HepG2 (cell line): ENCODE data around the gene RERE.

Experiments
- BHLHE40 ChIP-seq: IDR thresholded peaks from 2 replicates; pipeline ENCODE4 v1.6.1; 2011; ENCODE audit warnings: low read length, improper control_type of control experiment
- CBFB ChIP-seq: sonication (generic); formaldehyde crosslinking; IDR thresholded peaks from 2 replicates; pipeline ENCODE4 v1.4.0; 2020; ENCODE audit warnings: missing genetic modification reagents
- HNF4G ChIP-seq, 2 experiments: sonication (generic) in 1 of 2; formaldehyde crosslinking in 1 of 2; IDR thresholded peaks; 2 replicates each; pipeline versions ENCODE4 v1.4.0 to v1.6.1; 2011 to 2020; ENCODE audit warnings: borderline replicate concordance in 2 of 2, low read depth in 2 of 2, mild to moderate bottlenecking in 2 of 2, low read length in 1 of 2, missing genetic modification reagents in 1 of 2, moderate library complexity in 1 of 2
- MAFG ChIP-seq: sonication (generic); formaldehyde crosslinking; IDR thresholded peaks from 2 replicates; pipeline ENCODE4 v1.5.1; 2020; ENCODE audit warnings: mild to moderate bottlenecking, missing genetic modification reagents
- NONO ChIP-seq, 2 experiments: fragments of 450-650 bp in 1 of 2; sonication (generic) in 1 of 2; formaldehyde crosslinking in 1 of 2; IDR thresholded peaks in 1 of 2; conservative IDR thresholded peaks in 1 of 2; 2 replicates each; pipeline versions ENCODE4 v1.6.1 to v1.8.0; 2017 to 2022; ENCODE audit warnings: mild to moderate bottlenecking in 1 of 2, missing genetic modification reagents in 1 of 2, moderate library complexity in 1 of 2
- POLR2AphosphoS5 ChIP-seq: IDR thresholded peaks from 2 replicates; pipeline ENCODE4 v1.6.1; 2012; ENCODE audit warnings: low read depth, low read length
- SOX13 ChIP-seq, 3 experiments: fragments of 450-650 bp in 1 of 3; sonication (generic) in 1 of 3; formaldehyde crosslinking in 1 of 3; IDR thresholded peaks in 2 of 3; conservative IDR thresholded peaks in 1 of 3; 2 replicates each; pipeline versions ENCODE4 v1.5.0 to v1.6.1; 2016 to 2020; ENCODE audit warnings: antibody characterized with exemption in 1 of 3, mild to moderate bottlenecking in 1 of 3, missing compliant biosample characterization in 1 of 3, missing genetic modification reagents in 1 of 3, moderate library complexity in 1 of 3
- ZNF234 ChIP-seq: sonication (generic); formaldehyde crosslinking; conservative IDR thresholded peaks from 2 replicates; pipeline ENCODE4 v1.5.1; 2020; ENCODE audit warnings: mild to moderate bottlenecking, missing genetic modification reagents
- ZNF766 ChIP-seq: sonication (generic); formaldehyde crosslinking; IDR thresholded peaks from 2 replicates; pipeline ENCODE4 v1.5.0; 2020; ENCODE audit warnings: missing genetic modification reagents, borderline replicate concordance
- TF ChIP-seq, protein P1 (sequence below): sonication (generic); formaldehyde crosslinking; IDR thresholded peaks from 2 replicates; pipeline ENCODE4 v1.5.0; 2020; ENCODE audit warnings: mild to moderate bottlenecking, low read depth, missing genetic modification reagents, borderline replicate concordance
- TF ChIP-seq, protein P2 (sequence below), 2 experiments: sonication (generic) in 1 of 2; formaldehyde crosslinking in 1 of 2; IDR thresholded peaks; 2 replicates each; pipeline versions ENCODE4 v1.5.1 to v1.6.1; 2011 to 2020; ENCODE audit warnings: borderline replicate concordance in 1 of 2, low read depth in 1 of 2, low read length in 1 of 2, mild to moderate bottlenecking in 1 of 2, missing genetic modification reagents in 1 of 2, moderate library complexity in 1 of 2
- TF ChIP-seq, protein P3 (sequence below): sonication (generic); IDR thresholded peaks from 2 replicates; pipeline ENCODE4 v1.6.1; 2016; ENCODE audit warnings: low read depth, borderline replicate concordance
- TF ChIP-seq, protein P4 (sequence below): sonication (generic); formaldehyde crosslinking; IDR thresholded peaks from 2 replicates; pipeline ENCODE4 v1.5.0; 2020; ENCODE audit warnings: mild to moderate bottlenecking, missing genetic modification reagents, moderate library complexity
- TF ChIP-seq, protein P5 (sequence below): sonication (generic); formaldehyde crosslinking; conservative IDR thresholded peaks from 2 replicates; pipeline ENCODE4 v1.4.0; 2020; ENCODE audit warnings: missing genetic modification reagents

DNA sequence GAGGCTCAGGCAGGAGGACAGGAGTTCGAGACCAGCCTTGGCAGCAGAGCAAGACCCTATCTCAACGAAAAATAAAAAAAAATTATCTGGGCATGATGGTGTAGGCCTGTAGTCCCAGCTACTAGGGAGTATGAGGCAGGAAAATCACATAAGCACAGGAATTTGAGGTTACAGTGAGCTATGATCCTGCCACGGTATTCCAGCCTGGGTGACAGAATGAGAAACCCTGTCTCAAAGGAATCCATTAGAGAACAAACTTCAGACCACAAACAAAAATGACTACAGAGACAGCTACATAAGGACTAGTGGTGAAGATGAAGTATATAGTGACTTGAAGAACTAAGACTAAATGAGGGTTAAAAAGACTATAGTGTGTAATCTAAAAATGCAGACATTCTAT lies 233.1 kb downstream of the RERE start:
- TF ChIP-seq BHLHE40 (no peak), POLR2AphosphoS5 (no peak), HNF4G (IDR thresholded peaks at IDR 0.05; ENCODE audit: borderline replicate concordance, low read depth, low read length) (no peak), HNF4G (CRISPR knock-in tag; IDR thresholded peaks at IDR 0.05; ENCODE audit: borderline replicate concordance, low read depth) (no peak), CBFB (CRISPR knock-in tag) (no peak), NONO (IDR thresholded peaks at IDR 0.05) (no peak), NONO (CRISPR knock-in tag; conservative IDR thresholded peaks at IDR 0.05) (no peak), MAFG (CRISPR knock-in tag) (no peak), ZNF766 (CRISPR knock-in tag) (no peak), SOX13 (IDR thresholded peaks at IDR 0.05) (no peak), SOX13 (CRISPR knock-in tag; conservative IDR thresholded peaks at IDR 0.05 in 1 of 2, IDR thresholded peaks at IDR 0.05 in 1 of 2) (no peak), ZNF234 (CRISPR knock-in tag) (no peak)
- TF ChIP-seq, protein P1, sequence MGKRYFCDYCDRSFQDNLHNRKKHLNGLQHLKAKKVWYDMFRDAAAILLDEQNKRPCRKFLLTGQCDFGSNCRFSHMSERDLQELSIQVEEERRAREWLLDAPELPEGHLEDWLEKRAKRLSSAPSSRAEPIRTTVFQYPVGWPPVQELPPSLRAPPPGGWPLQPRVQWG (CRISPR knock-in tag): no peak
- TF ChIP-seq, protein P2, sequence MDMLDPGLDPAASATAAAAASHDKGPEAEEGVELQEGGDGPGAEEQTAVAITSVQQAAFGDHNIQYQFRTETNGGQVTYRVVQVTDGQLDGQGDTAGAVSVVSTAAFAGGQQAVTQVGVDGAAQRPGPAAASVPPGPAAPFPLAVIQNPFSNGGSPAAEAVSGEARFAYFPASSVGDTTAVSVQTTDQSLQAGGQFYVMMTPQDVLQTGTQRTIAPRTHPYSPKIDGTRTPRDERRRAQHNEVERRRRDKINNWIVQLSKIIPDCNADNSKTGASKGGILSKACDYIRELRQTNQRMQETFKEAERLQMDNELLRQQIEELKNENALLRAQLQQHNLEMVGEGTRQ (IDR thresholded peaks at IDR 0.05; ENCODE audit: low read depth, low read length): no peak
- TF ChIP-seq, protein P2 (CRISPR knock-in tag; IDR thresholded peaks at IDR 0.05; ENCODE audit: borderline replicate concordance): no peak
- TF ChIP-seq, protein P3, sequence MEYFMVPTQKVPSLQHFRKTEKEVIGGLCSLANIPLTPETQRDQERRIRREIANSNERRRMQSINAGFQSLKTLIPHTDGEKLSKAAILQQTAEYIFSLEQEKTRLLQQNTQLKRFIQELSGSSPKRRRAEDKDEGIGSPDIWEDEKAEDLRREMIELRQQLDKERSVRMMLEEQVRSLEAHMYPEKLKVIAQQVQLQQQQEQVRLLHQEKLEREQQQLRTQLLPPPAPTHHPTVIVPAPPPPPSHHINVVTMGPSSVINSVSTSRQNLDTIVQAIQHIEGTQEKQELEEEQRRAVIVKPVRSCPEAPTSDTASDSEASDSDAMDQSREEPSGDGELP: no peak
- TF ChIP-seq, protein P4, sequence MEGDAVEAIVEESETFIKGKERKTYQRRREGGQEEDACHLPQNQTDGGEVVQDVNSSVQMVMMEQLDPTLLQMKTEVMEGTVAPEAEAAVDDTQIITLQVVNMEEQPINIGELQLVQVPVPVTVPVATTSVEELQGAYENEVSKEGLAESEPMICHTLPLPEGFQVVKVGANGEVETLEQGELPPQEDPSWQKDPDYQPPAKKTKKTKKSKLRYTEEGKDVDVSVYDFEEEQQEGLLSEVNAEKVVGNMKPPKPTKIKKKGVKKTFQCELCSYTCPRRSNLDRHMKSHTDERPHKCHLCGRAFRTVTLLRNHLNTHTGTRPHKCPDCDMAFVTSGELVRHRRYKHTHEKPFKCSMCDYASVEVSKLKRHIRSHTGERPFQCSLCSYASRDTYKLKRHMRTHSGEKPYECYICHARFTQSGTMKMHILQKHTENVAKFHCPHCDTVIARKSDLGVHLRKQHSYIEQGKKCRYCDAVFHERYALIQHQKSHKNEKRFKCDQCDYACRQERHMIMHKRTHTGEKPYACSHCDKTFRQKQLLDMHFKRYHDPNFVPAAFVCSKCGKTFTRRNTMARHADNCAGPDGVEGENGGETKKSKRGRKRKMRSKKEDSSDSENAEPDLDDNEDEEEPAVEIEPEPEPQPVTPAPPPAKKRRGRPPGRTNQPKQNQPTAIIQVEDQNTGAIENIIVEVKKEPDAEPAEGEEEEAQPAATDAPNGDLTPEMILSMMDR (CRISPR knock-in tag): no peak
- TF ChIP-seq, protein P5, sequence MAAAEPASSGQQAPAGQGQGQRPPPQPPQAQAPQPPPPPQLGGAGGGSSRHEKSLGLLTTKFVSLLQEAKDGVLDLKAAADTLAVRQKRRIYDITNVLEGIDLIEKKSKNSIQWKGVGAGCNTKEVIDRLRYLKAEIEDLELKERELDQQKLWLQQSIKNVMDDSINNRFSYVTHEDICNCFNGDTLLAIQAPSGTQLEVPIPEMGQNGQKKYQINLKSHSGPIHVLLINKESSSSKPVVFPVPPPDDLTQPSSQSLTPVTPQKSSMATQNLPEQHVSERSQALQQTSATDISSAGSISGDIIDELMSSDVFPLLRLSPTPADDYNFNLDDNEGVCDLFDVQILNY (CRISPR knock-in tag): no peak
